Measurements from ENCODE around the gene TET3. TPM values are rescaled to one million over a fixed set of nuclear protein-coding genes. Genes with fewer than 3 reads are reported as not detected.

The TET3 gene
- total and polyA plus RNA-seq, 9 of the 15 experiments (the other 6 are each of a cell fraction or from before 2014, with no cell fraction given) = 0.35 to 16.3 (median 5.5) TPM

- H3K79me2 ChIP-seq (ENCODE audit: control insufficient read depth, insufficient read depth, low read length) = no peaks in the 10 kb centered on the region
- no peaks in the 10 kb centered on the region for H4K20me1 ChIP-seq (replicated peaks; ENCODE audit: control insufficient read depth, insufficient read depth, low read length)
- H3K4me2 ChIP-seq (ENCODE audit: insufficient read depth, low read length) = no peak overlapping the region
- H3K27ac ChIP-seq (ENCODE audit: extremely low read depth, low read depth, low read length) = no peak overlapping the region
- no peaks in the 10 kb centered on the region for H3K27me3 ChIP-seq (ENCODE audit: control insufficient read depth in 2 of 2, insufficient read depth in 2 of 2, low read length in 2 of 2)
- DNase-seq (ENCODE audit: extremely low read depth in 1 of 4, low spot score in 3 of 4) (no peak), FAIRE-seq (no peak), ATAC-seq (peak; percentile 73)
- no peaks in the 10 kb centered on the region for H3K9me3 ChIP-seq (replicated peaks; ENCODE audit: control insufficient read depth, insufficient read depth, low read depth, low read length)
- 42% methylated on average over 12 of the region's 12 CpGs for WGBS (ENCODE audit: insufficient coverage, low coverage, missing lambda C conversion rate)
- ChIA-PET CTCF (ENCODE audit: low intra/inter-chr PET ratio) (no interaction called here), POLR2A (no interaction called here)
- H3K9me1 ChIP-seq (ENCODE audit: control insufficient read depth, insufficient read depth, low read length) = no peaks in the 10 kb centered on the region
- H3K4me3 ChIP-seq = no peak overlapping the region
- H2AFZ ChIP-seq (ENCODE audit: low read depth, low read length) = no peak overlapping the region
- BruUV-seq (replicated peaks) = no TSS peak
- in situ Hi-C loops (cut with MboI) = no loop called here
- no peak overlapping the region for H3K9ac ChIP-seq (ENCODE audit: insufficient read depth in 1 of 2, low read depth in 2 of 2, low read length in 2 of 2)
- intact Hi-C loops (cut with micrococcal nuclease) = no loop called here
- H3K36me3 ChIP-seq (ENCODE audit: control insufficient read depth, insufficient read depth, low read length) = peaks cover 26% of the 10 kb centered on the region; the same call in 2 of the 3 replicates
- TF ChIP-seq POLR2B (IDR thresholded peaks at IDR 0.05; ENCODE audit: low read depth, partially characterized antibody) = no peak
- no peak for TF ChIP-seq SUPT5H (IDR thresholded peaks at IDR 0.05)
- TF ChIP-seq, protein P1, sequence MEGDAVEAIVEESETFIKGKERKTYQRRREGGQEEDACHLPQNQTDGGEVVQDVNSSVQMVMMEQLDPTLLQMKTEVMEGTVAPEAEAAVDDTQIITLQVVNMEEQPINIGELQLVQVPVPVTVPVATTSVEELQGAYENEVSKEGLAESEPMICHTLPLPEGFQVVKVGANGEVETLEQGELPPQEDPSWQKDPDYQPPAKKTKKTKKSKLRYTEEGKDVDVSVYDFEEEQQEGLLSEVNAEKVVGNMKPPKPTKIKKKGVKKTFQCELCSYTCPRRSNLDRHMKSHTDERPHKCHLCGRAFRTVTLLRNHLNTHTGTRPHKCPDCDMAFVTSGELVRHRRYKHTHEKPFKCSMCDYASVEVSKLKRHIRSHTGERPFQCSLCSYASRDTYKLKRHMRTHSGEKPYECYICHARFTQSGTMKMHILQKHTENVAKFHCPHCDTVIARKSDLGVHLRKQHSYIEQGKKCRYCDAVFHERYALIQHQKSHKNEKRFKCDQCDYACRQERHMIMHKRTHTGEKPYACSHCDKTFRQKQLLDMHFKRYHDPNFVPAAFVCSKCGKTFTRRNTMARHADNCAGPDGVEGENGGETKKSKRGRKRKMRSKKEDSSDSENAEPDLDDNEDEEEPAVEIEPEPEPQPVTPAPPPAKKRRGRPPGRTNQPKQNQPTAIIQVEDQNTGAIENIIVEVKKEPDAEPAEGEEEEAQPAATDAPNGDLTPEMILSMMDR (IDR thresholded peaks at IDR 0.05 in 2 of 3, conservative IDR thresholded peaks at IDR 0.05 in 1 of 3; ENCODE audit: insufficient read depth in 2 of 3, low read depth in 1 of 3, low read length in 3 of 3) = 0 out of 6 replicates have a peak, but pooled peaks of 1 of the 3 experiments have one; percentile 7
- TF ChIP-seq FOXJ2 (tag; IDR thresholded peaks at IDR 0.05) = no peak
- TF ChIP-seq BRCA1 (IDR thresholded peaks at IDR 0.05) = no peak
- TF ChIP-seq BRCA1 (CRISPR knock-in tag; IDR thresholded peaks at IDR 0.05) = no peak
- no peak for TF ChIP-seq ESRRB (CRISPR knock-in tag; IDR thresholded peaks at IDR 0.05; ENCODE audit: borderline replicate concordance)
- TF ChIP-seq RAD21 (CRISPR knock-in tag; conservative IDR thresholded peaks at IDR 0.05 in 1 of 2, IDR thresholded peaks at IDR 0.05 in 1 of 2) = 0 out of 4 replicates have a peak, but pooled peaks of 1 of the 2 experiments have one; percentile 2
- TF ChIP-seq BRF2 (IDR thresholded peaks at IDR 0.05; ENCODE audit: borderline replicate concordance, insufficient read depth, insufficient read length) = no peak
- peak; percentile 83 for TF ChIP-seq ZNF384 (IDR thresholded peaks at IDR 0.05; ENCODE audit: low read depth, low read length)
- no peak for TF ChIP-seq MBD2 (IDR thresholded peaks at IDR 0.05; ENCODE audit: borderline replicate concordance, low read depth)
- 0 out of 4 replicates have a peak, but pooled peaks of 1 of the 2 experiments have one; percentile 17 for TF ChIP-seq KDM1A (IDR thresholded peaks at IDR 0.05)
- H3K4me1 ChIP-seq (replicated peaks in 1 of 2; ENCODE audit: control insufficient read depth in 2 of 2, insufficient read depth in 2 of 2, low read length in 2 of 2) = peaks cover 5 to 13% of the 10 kb centered on the region in 2 experiments; a peak in 3 of 5 replicates
Observed at GRCh38 chr2:73961823-73962615, 22.7 kb upstream of the TET3 start.

All from K562 (cell line).